ENCODE results near the gene HEATR5B.
"Not testable (repeated sequence)": the region's sequence is repeated elsewhere in the genome, so short reads cannot be mapped to it uniquely, and the experiment has no call there.

HEATR5B gene

GRCh38 chr2:36960005-36960675, 124.0 kb downstream of the HEATR5B start:
- no peak for DNase-seq
- in situ Hi-C loops (cut with MboI; ENCODE audit: low pct_unique_long_range_greater_than_20kb, low sequenced_read_pairs): no loop called here

GRCh38 chr2:36954977-36955607, 129.1 kb downstream of the HEATR5B start:
- in situ Hi-C loops (cut with MboI; ENCODE audit: low pct_unique_long_range_greater_than_20kb, low sequenced_read_pairs): no loop called here
- DNase-seq: no peak

DNA sequence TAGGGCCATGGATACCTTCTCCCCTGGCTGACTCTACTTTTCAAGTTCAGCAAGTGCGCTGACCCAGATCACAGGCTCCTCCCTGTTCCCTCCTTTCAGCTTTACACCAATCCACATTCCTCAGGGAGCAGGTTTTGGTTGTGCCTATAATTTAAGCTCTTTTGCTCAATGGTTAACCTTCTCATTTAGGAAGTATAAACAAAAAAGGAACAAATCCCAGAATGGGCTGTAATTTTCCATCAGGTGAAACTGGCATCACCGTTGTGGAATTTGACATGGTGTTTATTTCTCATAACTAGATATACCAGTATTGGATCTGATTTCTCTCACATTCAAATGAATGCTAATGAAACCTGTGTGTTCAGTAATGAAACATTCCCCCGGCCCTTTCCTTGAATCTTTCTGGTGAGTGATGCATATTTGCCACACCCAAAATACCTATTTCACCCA, 131.4 kb downstream of the HEATR5B start:
- in situ Hi-C loops (cut with MboI; ENCODE audit: low pct_unique_long_range_greater_than_20kb, low sequenced_read_pairs): no loop called here
- DNase-seq: no peak

GRCh38 chr2:36951574-36951973, 132.6 kb downstream of the HEATR5B start:
- no peak for DNase-seq
- in situ Hi-C loops (cut with MboI; ENCODE audit: low pct_unique_long_range_greater_than_20kb, low sequenced_read_pairs): no loop called here

- no peak for DNase-seq
- in situ Hi-C loops (cut with MboI; ENCODE audit: low pct_unique_long_range_greater_than_20kb, low sequenced_read_pairs): no loop called here
These were observed 133.1 kb downstream of the HEATR5B start for GRCh38 chr2:36951027-36951518.

- in situ Hi-C loops (cut with MboI; ENCODE audit: low pct_unique_long_range_greater_than_20kb, low sequenced_read_pairs): no loop called here
- no peak for DNase-seq
These were observed 134.3 kb downstream of the HEATR5B start for GRCh38 chr2:36949845-36950244.

- in situ Hi-C loops (cut with MboI; ENCODE audit: low pct_unique_long_range_greater_than_20kb, low sequenced_read_pairs); DNase-seq: not testable (repeated sequence)
These were observed 138.9 kb downstream of the HEATR5B start for GRCh38 chr2:36945240-36945639.

GRCh38 chr2:36941867-36942266, 142.3 kb downstream of the HEATR5B start:
- in situ Hi-C loops (cut with MboI; ENCODE audit: low pct_unique_long_range_greater_than_20kb, low sequenced_read_pairs): no loop called here
- no peak for DNase-seq

- DNase-seq; in situ Hi-C loops (cut with MboI; ENCODE audit: low pct_unique_long_range_greater_than_20kb, low sequenced_read_pairs): not testable (repeated sequence)
These were observed 147.6 kb downstream of the HEATR5B start for GRCh38 chr2:36936526-36936925.

- DNase-seq; in situ Hi-C loops (cut with MboI; ENCODE audit: low pct_unique_long_range_greater_than_20kb, low sequenced_read_pairs): not testable (repeated sequence)
These were observed 152.5 kb downstream of the HEATR5B start for GRCh38 chr2:36931688-36932087.
